Panc1 (cell line): ENCODE measurements around the gene CCDC57. TPM values are rescaled to one million over a fixed set of nuclear protein-coding genes. Genes with fewer than 3 reads are reported as not detected.

Experiments
- ATAC-seq: fragments of 200-7000 bp; cut with Tn5 transposase; 2 replicates; pipeline ENCODE4 v1.9.1; 2020; ENCODE audit warnings: mild to moderate bottlenecking, moderate library complexity
- BruUV-seq: library from RNA; stranded (reverse); fragments of 400-500 nt; replicated peaks from 2 replicates; lab custom pipeline; 2021; lab: Mats Ljungman, UMichigan
- CTCF ChIA-PET: fragments of 300-600 bp; sonication (Branson Sonifier 250); formaldehyde crosslinking; loops from one replicate; lab custom pipeline; 2022; ENCODE audit warnings: antibody characterized with exemption; lab: Charles Lee
- POLR2A ChIA-PET: fragments of 300-600 bp; sonication (Branson Sonifier 250); formaldehyde crosslinking; loops from one replicate; lab custom pipeline; 2022; ENCODE audit warnings: antibody characterized with exemption; lab: Charles Lee
- DNase-seq: peaks from one replicate; pipeline ENCODE4 v3.0.0-alpha.2; 2010; ENCODE audit warnings: low read depth, low spot score
- H3K27ac ChIP-seq: 2 replicates; pipeline ENCODE4 v1.5.1; 2011; ENCODE audit warnings: mild to moderate bottlenecking, low read length, inconsistent platforms
- H3K27me3 ChIP-seq: fragments of 200-500 bp; sonication (Bioruptor generic); 2 replicates; pipeline ENCODE4 v1.6.0; 2014; ENCODE audit warnings: low read length, inconsistent platforms; ENCODE audit not compliant: control insufficient read depth, insufficient read depth
- H3K36me3 ChIP-seq: fragments of 200-500 bp; sonication (Bioruptor generic); 2 replicates; pipeline ENCODE4 v1.5.1; 2014; ENCODE audit warnings: inconsistent platforms, mild to moderate bottlenecking, low read length, moderate library complexity; ENCODE audit not compliant: control insufficient read depth, insufficient read depth
- H3K4me1 ChIP-seq: 2 replicates; pipeline ENCODE4 v1.5.1; 2011; ENCODE audit warnings: inconsistent platforms, mild to moderate bottlenecking, low read length, moderate library complexity; ENCODE audit not compliant: control insufficient read depth, insufficient read depth
- H3K4me3 ChIP-seq, 2 experiments: 2 replicates each; pipeline ENCODE4 v1.5.1; 2011 to 2012; ENCODE audit warnings: low read depth in 2 of 2, low read length in 2 of 2, mild to moderate bottlenecking in 2 of 2, inconsistent platforms in 1 of 2, moderate library complexity in 1 of 2
- H3K9me3 ChIP-seq: fragments of 200-500 bp; sonication (Bioruptor generic); 2 replicates; pipeline ENCODE4 v1.5.1; 2014; ENCODE audit warnings: low read depth, mild to moderate bottlenecking, inconsistent platforms, low read length, moderate library complexity; ENCODE audit not compliant: control insufficient read depth, insufficient read depth
- CTCF ChIP-seq: fragments of 450-650 bp; IDR thresholded peaks from 2 replicates; pipeline ENCODE4 v1.5.1; 2017; ENCODE audit warnings: mild to moderate bottlenecking
- POLR2AphosphoS5 ChIP-seq: IDR thresholded peaks from 2 replicates; pipeline ENCODE4 v1.6.1; 2012; ENCODE audit warnings: mild to moderate bottlenecking, low read depth, low read length, moderate library complexity
- SIN3A ChIP-seq: IDR thresholded peaks from 2 replicates; pipeline ENCODE4 v1.6.1; 2012; ENCODE audit warnings: low read depth, mild to moderate bottlenecking, low read length, moderate library complexity, borderline replicate concordance; ENCODE audit not compliant: insufficient read depth
- TCF7L2 ChIP-seq: IDR thresholded peaks from 2 replicates; pipeline ENCODE4 v1.6.1; 2011; ENCODE audit warnings: mild to moderate bottlenecking, low read depth, low read length, inconsistent platforms
- in situ Hi-C: cut with HindIII; loops from 2 replicates; pipeline ENCODE4 v1.10.0; 2016; ENCODE audit warnings: low sequenced_read_pairs, low pct_unique_long_range_greater_than_20kb
- intact Hi-C: fragments of 100-400 bp; cut with micrococcal nuclease; formaldehyde crosslinking; loops from one replicate; pipeline ENCODE4 v1.10.0; 2022; ENCODE audit not compliant: unreplicated experiment
- total RNA-seq: library from RNA; stranded (reverse); gene quantifications from one replicate; pipeline ENCODE4 v1.2.1, GENCODE V29; 2021; ENCODE audit not compliant: unreplicated experiment
- TF ChIP-seq, protein P1 (sequence below), 2 experiments: IDR thresholded peaks; 2 replicates each; pipeline ENCODE4 v1.6.1; 2011 to 2012; ENCODE audit warnings: low read depth in 2 of 2, control low read depth in 1 of 2, low read length in 1 of 2, mild to moderate bottlenecking in 1 of 2, moderate library complexity in 1 of 2; ENCODE audit not compliant: insufficient read depth in 1 of 2

Gene CCDC57
- total RNA-seq, 1 experiment from 2014 or later, result 63.6 TPM

- Histone ChIP-seq H3K9me3 (no peaks in the 10 kb centered on the region), H3K27me3 (no peaks in the 10 kb centered on the region), H3K27ac (peak overlapping the region; percentile 86), H3K4me3 (peak overlapping the region; percentile 86 to 88), H3K4me1 (peaks cover 50% of the 10 kb centered on the region), H3K36me3 (peaks cover 28% of the 10 kb centered on the region)
- ChIA-PET POLR2A (interaction anchor here (0.6 kb wide), 2 partner anchors 9 to 65 kb away, joined by 3 to 6 read pairs; no protein-coding TSS in a partner anchor), CTCF (no interaction called here)
- in situ Hi-C loops (no loop called here), intact Hi-C loops (no loop called here)
- DNase-seq, result no peak
- BruUV-seq, result no TSS peak
- peak; percentile 41; the same call in 1 of the 2 replicates for TF ChIP-seq POLR2AphosphoS5
- TF ChIP-seq SIN3A, result 0 out of 2 replicates have a peak, but pooled peaks have one; percentile 63
- TF ChIP-seq, protein P1, sequence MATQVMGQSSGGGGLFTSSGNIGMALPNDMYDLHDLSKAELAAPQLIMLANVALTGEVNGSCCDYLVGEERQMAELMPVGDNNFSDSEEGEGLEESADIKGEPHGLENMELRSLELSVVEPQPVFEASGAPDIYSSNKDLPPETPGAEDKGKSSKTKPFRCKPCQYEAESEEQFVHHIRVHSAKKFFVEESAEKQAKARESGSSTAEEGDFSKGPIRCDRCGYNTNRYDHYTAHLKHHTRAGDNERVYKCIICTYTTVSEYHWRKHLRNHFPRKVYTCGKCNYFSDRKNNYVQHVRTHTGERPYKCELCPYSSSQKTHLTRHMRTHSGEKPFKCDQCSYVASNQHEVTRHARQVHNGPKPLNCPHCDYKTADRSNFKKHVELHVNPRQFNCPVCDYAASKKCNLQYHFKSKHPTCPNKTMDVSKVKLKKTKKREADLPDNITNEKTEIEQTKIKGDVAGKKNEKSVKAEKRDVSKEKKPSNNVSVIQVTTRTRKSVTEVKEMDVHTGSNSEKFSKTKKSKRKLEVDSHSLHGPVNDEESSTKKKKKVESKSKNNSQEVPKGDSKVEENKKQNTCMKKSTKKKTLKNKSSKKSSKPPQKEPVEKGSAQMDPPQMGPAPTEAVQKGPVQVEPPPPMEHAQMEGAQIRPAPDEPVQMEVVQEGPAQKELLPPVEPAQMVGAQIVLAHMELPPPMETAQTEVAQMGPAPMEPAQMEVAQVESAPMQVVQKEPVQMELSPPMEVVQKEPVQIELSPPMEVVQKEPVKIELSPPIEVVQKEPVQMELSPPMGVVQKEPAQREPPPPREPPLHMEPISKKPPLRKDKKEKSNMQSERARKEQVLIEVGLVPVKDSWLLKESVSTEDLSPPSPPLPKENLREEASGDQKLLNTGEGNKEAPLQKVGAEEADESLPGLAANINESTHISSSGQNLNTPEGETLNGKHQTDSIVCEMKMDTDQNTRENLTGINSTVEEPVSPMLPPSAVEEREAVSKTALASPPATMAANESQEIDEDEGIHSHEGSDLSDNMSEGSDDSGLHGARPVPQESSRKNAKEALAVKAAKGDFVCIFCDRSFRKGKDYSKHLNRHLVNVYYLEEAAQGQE (IDR thresholded peaks at IDR 0.05; ENCODE audit: insufficient read depth in 1 of 2, low read depth in 2 of 2, low read length in 1 of 2), result no peak
- peak; percentile 80 for TF ChIP-seq TCF7L2
- no peak for TF ChIP-seq CTCF
- ATAC-seq, result peak; percentile 2; the same call in 1 of the 2 replicates
Measured at GRCh38 chr17:82097184-82097918, 115.3 kb downstream of the CCDC57 start.

DNA sequence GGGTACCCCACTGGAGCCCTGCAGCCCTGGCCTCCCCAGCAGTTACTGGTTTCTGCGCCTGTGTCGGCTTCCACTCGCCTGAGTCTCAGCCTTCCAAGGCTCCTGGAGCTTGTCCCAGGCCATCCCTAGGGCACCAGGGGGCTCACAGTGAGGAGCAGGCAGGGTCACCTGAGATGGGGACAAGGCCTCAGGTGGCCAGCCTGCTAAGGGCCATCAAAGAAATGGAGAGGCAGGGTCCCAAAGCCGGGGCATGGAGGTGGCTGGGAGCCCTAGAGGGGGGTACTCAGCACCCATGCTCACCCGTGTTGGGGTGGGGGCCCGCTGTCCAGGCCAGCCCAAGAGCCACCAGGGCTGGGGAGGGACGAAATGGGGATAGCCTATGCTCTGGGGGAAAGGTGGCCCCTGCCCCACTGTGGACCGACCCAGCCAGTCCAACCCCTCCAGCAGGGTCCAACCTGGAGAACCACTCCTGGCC, 115.9 kb downstream of the CCDC57 start:
- no peak for ATAC-seq
- Histone ChIP-seq H3K9me3 (no peaks in the 10 kb centered on the region), H3K27ac (peak overlapping the region; percentile 86), H3K36me3 (peaks cover 32% of the 10 kb centered on the region), H3K27me3 (no peaks in the 10 kb centered on the region), H3K4me3 (peak overlapping the region; percentile 86 to 88), H3K4me1 (peaks cover 44% of the 10 kb centered on the region)
- no TSS peak for BruUV-seq
- intact Hi-C loops, result no loop called here
- TF ChIP-seq POLR2AphosphoS5, result 0 out of 2 replicates have a peak, but pooled peaks have one; percentile 3
- no peak for TF ChIP-seq TCF7L2
- ChIA-PET CTCF (no interaction called here), POLR2A (interaction anchor here (0.6 kb wide), 1 partner anchor 64 kb away, joined by 3 read pairs; no protein-coding TSS in a partner anchor)
- DNase-seq, result no peak
- in situ Hi-C loops, result no loop called here
